Measurements from ENCODE around the gene RNF181.
"Not testable (repeated sequence)": the region's sequence is repeated elsewhere in the genome, so short reads cannot be mapped to it uniquely, and the experiment has no call there.

DNA sequence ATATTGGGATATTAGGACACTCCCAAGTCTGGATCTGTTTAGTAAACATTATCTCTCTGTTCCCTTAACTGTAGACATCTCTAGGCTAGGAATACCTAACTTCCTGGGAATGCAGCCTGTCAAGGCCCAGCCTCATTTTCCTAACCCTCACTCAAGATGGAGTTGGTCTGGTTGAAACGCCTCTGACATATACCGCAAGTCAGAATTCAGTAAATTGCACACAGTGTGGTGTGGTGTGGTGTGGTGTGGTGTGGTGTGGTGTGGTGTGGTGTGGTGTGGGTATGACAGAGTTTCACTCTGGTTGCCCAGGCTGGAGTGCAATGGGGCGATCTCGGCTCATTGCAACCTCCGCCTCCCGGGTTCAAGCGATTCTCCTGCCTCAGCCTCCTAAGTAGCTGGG, 19.2 kb downstream of the RNF181 start:
- TF ChIP-seq POLR2AphosphoS5, POLR2A (IDR thresholded peaks at IDR 0.05): not testable (repeated sequence)
- TF ChIP-seq, protein P1, sequence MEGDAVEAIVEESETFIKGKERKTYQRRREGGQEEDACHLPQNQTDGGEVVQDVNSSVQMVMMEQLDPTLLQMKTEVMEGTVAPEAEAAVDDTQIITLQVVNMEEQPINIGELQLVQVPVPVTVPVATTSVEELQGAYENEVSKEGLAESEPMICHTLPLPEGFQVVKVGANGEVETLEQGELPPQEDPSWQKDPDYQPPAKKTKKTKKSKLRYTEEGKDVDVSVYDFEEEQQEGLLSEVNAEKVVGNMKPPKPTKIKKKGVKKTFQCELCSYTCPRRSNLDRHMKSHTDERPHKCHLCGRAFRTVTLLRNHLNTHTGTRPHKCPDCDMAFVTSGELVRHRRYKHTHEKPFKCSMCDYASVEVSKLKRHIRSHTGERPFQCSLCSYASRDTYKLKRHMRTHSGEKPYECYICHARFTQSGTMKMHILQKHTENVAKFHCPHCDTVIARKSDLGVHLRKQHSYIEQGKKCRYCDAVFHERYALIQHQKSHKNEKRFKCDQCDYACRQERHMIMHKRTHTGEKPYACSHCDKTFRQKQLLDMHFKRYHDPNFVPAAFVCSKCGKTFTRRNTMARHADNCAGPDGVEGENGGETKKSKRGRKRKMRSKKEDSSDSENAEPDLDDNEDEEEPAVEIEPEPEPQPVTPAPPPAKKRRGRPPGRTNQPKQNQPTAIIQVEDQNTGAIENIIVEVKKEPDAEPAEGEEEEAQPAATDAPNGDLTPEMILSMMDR (IDR thresholded peaks at IDR 0.05): not testable (repeated sequence)
